T-helper 17 cell (primary cell): ENCODE results near the gene CATSPERE. TPM values are rescaled to one million over a fixed set of nuclear protein-coding genes. Genes with fewer than 3 reads are reported as not detected.
A peak's percentile ranks its signal among the peaks of the same experiment; 100 is the strongest.

Experiments
- ATAC-seq: fragments of 150-1000 bp; cut with Tn5 transposase; 2 replicates; pipeline ENCODE4 v1.10.0; 2021; ENCODE audit warnings: mild to moderate bottlenecking, moderate library complexity
- DNase-seq, 3 donors: peaks; one replicate each; pipeline versions ENCODE4 v3.0.0 to v3.0.0-alpha.2; 2020 to 2021
- H3K9me3 ChIP-seq: one replicate; pipeline ENCODE4 v1.7.0; 2013; ENCODE audit warnings: low read length, mild to moderate bottlenecking; ENCODE audit not compliant: control insufficient read depth, poor library complexity, severe bottlenecking
- H3K27ac Mint-ChIP-seq: one replicate; pipeline ENCODE4 v1.8.0; 2022; ENCODE audit warnings: mild to moderate bottlenecking, moderate library complexity, mixed read lengths
- H3K27me3 Mint-ChIP-seq: one replicate; pipeline ENCODE4 v1.8.0; 2022; ENCODE audit warnings: mixed read lengths
- H3K36me3 Mint-ChIP-seq: one replicate; pipeline ENCODE4 v1.8.0; 2022; ENCODE audit warnings: low read depth, mixed read lengths
- H3K4me1 Mint-ChIP-seq: one replicate; pipeline ENCODE4 v1.8.0; 2022; ENCODE audit warnings: mild to moderate bottlenecking, mixed read lengths
- H3K4me3 Mint-ChIP-seq: one replicate; pipeline ENCODE4 v1.8.0; 2022; ENCODE audit warnings: mild to moderate bottlenecking, moderate library complexity, mixed read lengths
- total RNA-seq, 4 donors: library from RNA in 2 of 4; stranded (reverse) in 2 of 4; gene quantifications; one replicate each; pipeline ENCODE4 v1.2.3 and lab custom pipeline; 2022 to 2026

CATSPERE gene, protein sequence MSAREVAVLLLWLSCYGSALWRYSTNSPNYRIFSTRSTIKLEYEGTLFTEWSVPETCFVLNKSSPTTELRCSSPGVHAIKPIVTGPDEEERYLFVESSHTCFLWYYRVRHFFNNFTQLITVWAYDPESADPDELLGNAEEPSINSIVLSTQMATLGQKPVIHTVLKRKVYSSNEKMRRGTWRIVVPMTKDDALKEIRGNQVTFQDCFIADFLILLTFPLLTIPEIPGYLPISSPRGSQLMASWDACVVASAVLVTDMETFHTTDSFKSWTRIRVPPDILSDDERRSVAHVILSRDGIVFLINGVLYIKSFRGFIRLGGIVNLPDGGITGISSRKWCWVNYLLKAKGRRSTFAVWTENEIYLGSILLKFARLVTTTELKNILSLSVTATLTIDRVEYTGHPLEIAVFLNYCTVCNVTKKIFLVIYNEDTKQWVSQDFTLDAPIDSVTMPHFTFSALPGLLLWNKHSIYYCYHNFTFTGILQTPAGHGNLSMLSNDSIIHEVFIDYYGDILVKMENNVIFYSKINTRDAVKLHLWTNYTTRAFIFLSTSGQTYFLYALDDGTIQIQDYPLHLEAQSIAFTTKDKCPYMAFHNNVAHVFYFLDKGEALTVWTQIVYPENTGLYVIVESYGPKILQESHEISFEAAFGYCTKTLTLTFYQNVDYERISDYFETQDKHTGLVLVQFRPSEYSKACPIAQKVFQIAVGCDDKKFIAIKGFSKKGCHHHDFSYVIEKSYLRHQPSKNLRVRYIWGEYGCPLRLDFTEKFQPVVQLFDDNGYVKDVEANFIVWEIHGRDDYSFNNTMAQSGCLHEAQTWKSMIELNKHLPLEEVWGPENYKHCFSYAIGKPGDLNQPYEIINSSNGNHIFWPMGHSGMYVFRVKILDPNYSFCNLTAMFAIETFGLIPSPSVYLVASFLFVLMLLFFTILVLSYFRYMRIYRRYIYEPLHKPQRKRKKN
- total RNA-seq (under 1 TPM; 0.18 to 0.47 TPM), total RNA-seq (lab: John Stamatoyannopoulos, UW) (1.6 to 2.0 reads per million in 2 donors)

DNA sequence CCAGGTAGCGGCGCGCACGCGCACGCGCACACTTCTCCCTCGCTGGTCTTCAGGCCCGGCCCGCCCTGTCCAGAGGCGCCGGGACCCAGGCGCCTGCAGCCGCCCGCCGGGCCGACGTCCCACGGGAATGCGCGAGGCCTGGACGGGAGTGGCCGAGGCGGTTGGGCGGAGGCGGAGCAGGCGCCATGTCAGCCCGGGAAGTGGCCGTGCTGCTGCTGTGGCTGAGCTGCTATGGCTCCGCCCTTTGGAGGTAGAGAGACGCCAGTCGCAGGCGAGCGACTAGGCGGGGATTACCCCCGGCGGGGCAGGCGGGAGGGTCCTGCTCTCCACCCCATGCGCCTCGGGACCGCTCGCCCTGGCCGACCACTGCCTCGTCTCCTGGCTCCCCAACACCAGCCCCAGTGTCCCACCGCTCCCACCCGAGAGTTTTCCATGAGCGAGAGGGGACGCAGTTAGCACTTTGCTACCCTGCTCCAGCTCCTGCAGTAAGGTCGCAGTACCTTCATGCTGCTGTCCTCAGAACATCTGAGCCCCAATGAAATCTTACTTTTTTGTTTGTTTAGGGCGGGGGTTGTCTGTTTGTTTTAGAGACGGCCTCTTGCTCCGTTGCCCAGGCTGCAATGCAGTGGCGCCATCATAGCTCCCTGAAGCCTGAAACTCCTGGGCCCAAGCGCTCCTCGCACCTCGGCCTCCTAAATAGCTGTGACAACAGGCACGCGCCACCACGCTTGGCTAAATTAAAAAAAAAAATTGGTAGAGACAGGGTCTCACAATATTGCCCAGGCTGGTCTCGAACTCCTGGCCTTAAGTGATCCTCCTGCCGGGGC, at the start of gene CATSPERE:
Gene CATSPERE, plus strand, starts transcription at position 29 of the 827 bp plus-strand sequence. Its CDS starts 157 bp downstream, at position 186.
- peaks cover 2% of the 10 kb centered on the region for H3K4me1 Mint-ChIP-seq
- peak within 1 kb of the TSS; percentile 46 for H3K27ac Mint-ChIP-seq
- no peaks in the 10 kb centered on the region for H3K9me3 ChIP-seq
- H3K27me3 Mint-ChIP-seq: no peaks in the 10 kb centered on the region
- DNase-seq (peak; percentile 54 to 68 (median 65)), ATAC-seq (peak; percentile 99)
- H3K4me3 Mint-ChIP-seq: peak within 1 kb of the TSS; percentile 67
- no peaks in the 10 kb centered on the region for H3K36me3 Mint-ChIP-seq

DNA sequence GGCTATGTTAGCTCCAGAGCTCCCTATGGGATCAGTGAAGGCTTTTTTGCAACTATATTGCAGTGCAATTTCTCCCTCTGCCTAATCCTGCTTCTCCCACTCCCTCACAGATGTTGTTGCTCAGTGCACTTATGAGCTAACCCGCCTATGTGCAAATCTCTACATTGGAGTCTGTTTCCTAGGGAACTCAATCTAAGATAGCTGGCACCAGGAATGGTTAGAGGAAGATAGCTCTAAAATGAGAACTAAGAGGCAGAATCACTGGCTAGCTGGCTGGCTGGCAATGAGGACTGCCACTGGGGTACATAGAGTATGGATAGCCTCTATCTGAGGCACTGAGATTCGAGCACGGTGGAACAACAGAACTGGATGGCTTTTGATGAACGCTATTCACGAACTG, 48.9 kb upstream of the CATSPERE start:
- H3K9me3 ChIP-seq: no peaks in the 10 kb centered on the region
- Mint-ChIP-seq H3K27ac (no peak overlapping the region), H3K4me3 (no peak overlapping the region), H3K27me3 (no peaks in the 10 kb centered on the region), H3K36me3 (peaks cover 15% of the 10 kb centered on the region), H3K4me1 (peaks cover 11% of the 10 kb centered on the region)
- no peak for ATAC-seq
- no peak for DNase-seq

DNA sequence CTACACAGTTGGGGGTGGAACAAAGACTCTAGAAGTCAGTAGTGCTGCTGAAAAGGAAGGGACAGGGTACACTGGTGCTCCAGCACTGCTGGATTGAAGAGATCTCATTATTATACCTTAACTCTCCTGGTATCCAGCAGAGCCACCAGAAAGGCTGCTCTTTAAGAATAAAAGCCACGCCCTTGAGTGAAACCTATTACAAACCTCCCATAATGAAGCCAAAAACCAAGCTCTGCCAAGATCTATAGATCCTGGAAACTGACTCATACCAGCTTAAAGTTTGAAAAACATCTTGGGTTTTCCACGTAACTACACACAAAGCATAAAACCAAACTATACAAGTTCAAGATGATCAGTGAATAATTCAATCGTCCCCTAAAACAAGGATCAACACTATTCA, 47.3 kb upstream of the CATSPERE start:
- no peak overlapping the region for H3K4me3 Mint-ChIP-seq
- ATAC-seq (no peak), DNase-seq (no peak)
- peaks cover 11% of the 10 kb centered on the region for H3K4me1 Mint-ChIP-seq
- no peaks in the 10 kb centered on the region for H3K27me3 Mint-ChIP-seq
- no peak overlapping the region for H3K27ac Mint-ChIP-seq
- H3K36me3 Mint-ChIP-seq: peaks cover 17% of the 10 kb centered on the region
- no peaks in the 10 kb centered on the region for H3K9me3 ChIP-seq

DNA sequence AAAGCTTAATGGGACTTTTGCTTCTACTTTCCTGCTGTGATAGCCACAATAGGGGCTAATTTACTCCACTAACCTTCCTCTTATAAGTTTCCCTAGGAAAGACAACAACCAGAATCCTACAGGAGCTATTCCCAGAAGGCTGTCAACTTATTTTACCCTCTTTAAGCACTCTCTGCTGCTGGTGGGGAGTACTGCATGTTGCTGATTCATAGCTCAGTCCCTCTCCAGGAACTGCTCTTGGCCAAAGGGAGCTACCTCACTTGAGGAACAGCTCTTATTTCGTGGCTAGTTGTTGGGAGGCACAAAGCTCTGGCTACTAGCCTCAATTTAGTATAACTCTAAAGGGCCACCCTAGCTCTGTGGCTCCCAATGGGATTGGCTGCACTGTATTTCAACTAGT, 46.5 kb upstream of the CATSPERE start:
- Mint-ChIP-seq H3K27me3 (no peaks in the 10 kb centered on the region), H3K4me1 (peaks cover 13% of the 10 kb centered on the region), H3K36me3 (peaks cover 17% of the 10 kb centered on the region), H3K4me3 (no peak overlapping the region), H3K27ac (no peak overlapping the region)
- no peaks in the 10 kb centered on the region for H3K9me3 ChIP-seq
- DNase-seq: no peak
- ATAC-seq: no peak

DNA sequence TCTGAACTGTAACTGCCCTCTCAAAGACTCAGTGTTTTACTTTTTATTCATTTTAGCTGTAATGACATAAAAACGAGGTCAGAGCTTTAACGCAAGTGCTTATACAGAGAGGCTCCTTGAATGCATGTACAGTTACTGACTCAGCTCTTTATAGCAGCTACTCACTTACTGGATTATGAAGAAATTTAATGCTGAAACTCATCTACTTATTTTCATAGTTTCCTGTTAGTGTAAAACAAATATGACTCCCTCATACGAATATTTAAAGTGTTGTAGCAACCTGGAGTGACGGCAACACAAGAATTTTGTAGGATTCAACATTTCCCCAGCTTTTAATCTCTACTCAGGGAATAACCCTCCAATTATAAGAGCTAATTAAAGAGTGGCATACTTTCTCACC, 42.0 kb upstream of the CATSPERE start:
- ATAC-seq (no peak), DNase-seq (no peak)
- peaks cover 12% of the 10 kb centered on the region for H3K36me3 Mint-ChIP-seq
- no peaks in the 10 kb centered on the region for H3K27me3 Mint-ChIP-seq
- no peak overlapping the region for H3K27ac Mint-ChIP-seq
- H3K4me1 Mint-ChIP-seq: peaks cover 4% of the 10 kb centered on the region
- no peak overlapping the region for H3K4me3 Mint-ChIP-seq
- no peaks in the 10 kb centered on the region for H3K9me3 ChIP-seq

DNA sequence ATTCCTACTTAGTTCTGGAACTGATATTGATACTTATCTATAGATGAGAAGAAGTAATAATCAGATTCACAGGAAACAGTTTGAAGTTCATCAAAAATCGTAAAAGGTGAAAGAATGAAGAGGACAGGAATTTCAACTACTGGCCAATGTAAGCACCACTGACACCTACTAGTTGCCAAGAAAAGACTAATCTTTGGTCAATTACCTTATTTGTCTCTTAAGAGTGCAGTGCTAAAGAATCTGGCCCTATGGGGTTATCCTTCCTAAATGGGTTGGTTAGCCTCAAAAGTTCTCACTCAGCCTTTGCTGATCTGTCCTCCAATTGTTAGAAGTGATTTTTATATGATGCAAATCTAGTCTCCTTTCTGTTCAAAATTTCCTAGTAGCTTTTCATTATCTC, 38.9 kb upstream of the CATSPERE start:
- DNase-seq (no peak), ATAC-seq (no peak)
- Mint-ChIP-seq H3K27me3 (no peaks in the 10 kb centered on the region), H3K4me1 (peaks cover 11% of the 10 kb centered on the region), H3K4me3 (no peak overlapping the region), H3K27ac (peak overlapping the region; percentile 62), H3K36me3 (peaks cover 14% of the 10 kb centered on the region)
- H3K9me3 ChIP-seq: no peaks in the 10 kb centered on the region

DNA sequence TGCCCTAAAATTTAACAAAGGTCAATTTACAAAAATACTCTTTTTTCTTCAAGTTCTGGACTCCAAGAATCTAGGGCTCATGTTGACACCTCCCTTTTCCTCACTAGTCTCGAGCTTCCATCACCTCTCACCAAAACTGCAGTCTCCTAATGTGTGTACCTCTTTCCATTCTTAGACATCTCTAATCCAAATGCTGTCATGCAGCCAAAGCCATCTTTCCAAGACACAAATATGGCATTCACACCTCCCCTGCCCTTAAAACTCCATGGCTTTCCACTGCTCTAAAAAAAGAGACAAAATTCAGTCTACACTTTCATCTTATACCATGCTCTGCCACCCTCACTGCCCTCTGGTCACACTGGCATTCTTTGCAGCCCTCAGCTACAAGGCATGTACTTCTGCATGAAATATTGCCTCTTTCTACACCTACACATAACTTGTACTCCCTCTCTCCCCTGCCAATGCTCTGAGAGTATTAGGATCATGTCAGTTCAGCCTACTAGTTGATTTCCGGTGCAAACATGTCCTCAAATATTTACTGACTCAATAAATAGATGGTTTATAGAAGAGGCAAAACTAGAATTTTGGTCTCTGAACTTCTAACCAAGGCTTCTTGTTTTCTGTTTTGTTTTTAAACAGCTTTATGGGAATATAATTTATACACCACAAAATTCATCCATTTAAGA, 36.3 kb upstream of the CATSPERE start:
- no peaks in the 10 kb centered on the region for H3K27me3 Mint-ChIP-seq
- H3K27ac Mint-ChIP-seq: peak overlapping the region; percentile 77
- H3K9me3 ChIP-seq: no peaks in the 10 kb centered on the region
- no peak overlapping the region for H3K4me3 Mint-ChIP-seq
- H3K36me3 Mint-ChIP-seq: peaks cover 10% of the 10 kb centered on the region
- ATAC-seq: no peak
- H3K4me1 Mint-ChIP-seq: peaks cover 12% of the 10 kb centered on the region
- no peak for DNase-seq

DNA sequence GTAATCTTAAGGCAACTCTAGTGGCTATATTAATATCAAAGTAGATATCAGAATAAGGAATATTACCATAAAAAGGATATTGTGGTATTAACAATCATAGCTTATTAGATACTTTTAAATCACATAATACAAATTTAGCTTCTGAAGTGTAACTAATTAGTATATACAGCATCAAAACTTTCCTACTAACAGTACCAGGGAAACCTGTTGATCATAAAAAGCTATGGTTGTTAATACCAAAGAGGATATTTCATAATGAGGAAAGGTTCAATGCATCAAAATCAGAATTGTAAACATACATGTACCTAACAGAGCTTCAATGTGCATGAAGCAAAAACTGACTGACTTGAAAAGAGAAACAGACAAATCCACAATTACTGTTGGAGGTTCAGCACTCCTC, 33.4 kb upstream of the CATSPERE start:
- no peak overlapping the region for H3K27ac Mint-ChIP-seq

DNA sequence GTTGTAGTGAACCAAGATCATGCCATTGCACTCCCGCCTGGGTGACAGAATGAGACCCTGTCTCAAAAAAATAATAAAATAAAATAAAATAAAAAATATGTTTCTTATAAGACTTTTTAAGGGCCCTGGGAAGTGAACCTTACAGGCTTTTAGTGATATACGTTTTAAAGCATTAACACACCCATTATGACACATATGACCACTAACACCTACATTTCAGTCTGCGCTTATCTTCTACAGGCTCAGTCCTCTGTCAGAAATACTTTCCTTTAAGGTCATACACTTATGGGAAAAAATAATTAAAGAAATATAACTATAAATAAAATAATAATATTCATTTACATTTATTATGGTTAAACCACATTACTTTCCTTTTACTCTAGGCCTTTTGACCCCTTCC, 31.3 kb upstream of the CATSPERE start:
- no peaks in the 10 kb centered on the region for H3K9me3 ChIP-seq
- Mint-ChIP-seq H3K4me1 (peaks cover 20% of the 10 kb centered on the region), H3K27ac (no peak overlapping the region), H3K27me3 (no peaks in the 10 kb centered on the region), H3K4me3 (no peak overlapping the region), H3K36me3 (peaks cover 2% of the 10 kb centered on the region)
- no peak for DNase-seq
- ATAC-seq: no peak

More for the DNA sequence above, 33.4 kb upstream of the CATSPERE start:
- ATAC-seq (no peak), DNase-seq (no peak)
- Mint-ChIP-seq H3K27me3 (no peaks in the 10 kb centered on the region), H3K36me3 (peaks cover 5% of the 10 kb centered on the region), H3K4me3 (no peak overlapping the region), H3K4me1 (peaks cover 17% of the 10 kb centered on the region)
- H3K9me3 ChIP-seq: no peaks in the 10 kb centered on the region

DNA sequence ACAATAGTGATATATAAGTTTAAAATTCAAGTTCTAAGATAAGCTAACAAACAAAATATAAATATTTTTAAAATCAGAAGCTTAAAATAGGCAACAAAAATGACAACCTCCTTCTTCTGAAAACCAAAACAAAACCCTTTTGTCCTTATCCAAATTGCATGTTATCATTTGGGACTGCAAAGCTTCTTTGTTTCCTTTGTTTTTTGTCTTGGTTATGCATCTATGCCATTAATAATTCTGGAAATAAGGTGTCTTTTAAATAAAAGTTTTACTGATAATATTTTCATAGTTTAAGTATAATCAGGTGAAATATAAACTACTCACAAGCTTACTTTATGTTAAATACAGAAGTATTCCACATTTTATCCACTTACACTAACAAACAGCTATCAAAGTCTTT, 29.9 kb upstream of the CATSPERE start:
- ATAC-seq (no peak), DNase-seq (no peak)
- no peak overlapping the region for H3K4me3 Mint-ChIP-seq
- H3K36me3 Mint-ChIP-seq: peaks cover 3% of the 10 kb centered on the region
- no peak overlapping the region for H3K27ac Mint-ChIP-seq
- H3K4me1 Mint-ChIP-seq: peaks cover 22% of the 10 kb centered on the region
- H3K27me3 Mint-ChIP-seq: no peaks in the 10 kb centered on the region
- H3K9me3 ChIP-seq: no peaks in the 10 kb centered on the region

DNA sequence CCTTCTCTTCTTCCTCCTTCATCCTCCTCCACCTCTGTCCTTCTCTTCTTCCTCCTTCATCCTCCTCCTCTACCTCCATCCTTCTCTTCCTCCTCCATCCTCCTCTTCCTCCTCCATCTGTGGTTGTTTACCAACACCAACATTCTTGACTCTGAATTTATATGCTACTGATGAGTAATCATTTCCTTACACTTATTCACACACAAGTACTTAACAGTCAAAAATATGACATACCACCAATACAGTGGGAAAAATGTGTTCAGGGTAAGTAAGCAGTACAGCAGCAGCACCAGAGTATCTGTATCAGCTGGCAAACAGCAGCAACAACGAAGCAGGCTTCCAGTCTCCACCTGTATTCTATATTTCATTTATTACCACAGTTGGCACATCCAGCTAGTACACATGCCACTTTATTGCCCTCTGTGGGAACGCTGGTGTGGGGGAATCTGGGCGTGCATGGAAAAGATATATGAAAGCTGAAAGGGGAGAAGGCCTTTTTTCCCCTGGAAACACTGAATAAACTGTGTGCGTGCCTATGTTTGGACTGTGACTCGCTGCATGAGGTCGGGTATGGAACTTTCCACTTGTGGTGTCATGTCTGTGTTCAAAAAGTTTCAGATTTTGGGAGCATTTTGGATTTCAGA, 25.4 kb upstream of the CATSPERE start:
- Mint-ChIP-seq H3K36me3 (peaks cover 3% of the 10 kb centered on the region), H3K27me3 (no peaks in the 10 kb centered on the region), H3K27ac (peak overlapping the region; percentile 74), H3K4me1 (peaks cover 22% of the 10 kb centered on the region), H3K4me3 (no peak overlapping the region)
- no peak for DNase-seq
- H3K9me3 ChIP-seq: no peaks in the 10 kb centered on the region
- no peak for ATAC-seq
